Breast epithelium (tissue), 3 donors: Measurements from ENCODE around the gene PAFAH2.

Source experiments
- CTCF ChIP-seq, 3 donors: fragments of 450-650 bp; IDR thresholded peaks; one replicate each; pipeline ENCODE4 v1.5.1; 2016 to 2017; ENCODE audit warnings: antibody characterized with exemption in 3 of 3, mild to moderate bottlenecking in 3 of 3, moderate library complexity in 3 of 3
- POLR2A ChIP-seq: fragments of 450-650 bp; IDR thresholded peaks from one replicate; pipeline ENCODE4 v1.6.1; 2016; ENCODE audit warnings: antibody characterized with exemption, mild to moderate bottlenecking, moderate library complexity
- POLR2AphosphoS5 ChIP-seq, 3 donors: sonication (generic); formaldehyde crosslinking; IDR thresholded peaks; one replicate each; pipeline ENCODE4 v1.6.1; 2017; ENCODE audit warnings: antibody characterized with exemption in 3 of 3

- TF ChIP-seq CTCF (IDR thresholded peaks at IDR 0.05) (no peak), POLR2A (no peak), POLR2AphosphoS5 (IDR thresholded peaks at IDR 0.05) (no peak)
Measured at GRCh38 chr1:26021647-26022403, 24.0 kb upstream of the PAFAH2 start, which contains the start of gene EXTL1.
